Activated CD4-positive, alpha-beta T cell treated with anti-CD3 and anti-CD28 coated beads, Interleukin-2, amount 50 U/mL, for 4 hours (primary cell): ENCODE results near the gene OR51E1.

Source experiments
- DNase-seq, 2 experiments: peaks; one replicate each; pipeline ENCODE4 v3.0.0-alpha.2; 2020

The OR51E1 gene

DNA sequence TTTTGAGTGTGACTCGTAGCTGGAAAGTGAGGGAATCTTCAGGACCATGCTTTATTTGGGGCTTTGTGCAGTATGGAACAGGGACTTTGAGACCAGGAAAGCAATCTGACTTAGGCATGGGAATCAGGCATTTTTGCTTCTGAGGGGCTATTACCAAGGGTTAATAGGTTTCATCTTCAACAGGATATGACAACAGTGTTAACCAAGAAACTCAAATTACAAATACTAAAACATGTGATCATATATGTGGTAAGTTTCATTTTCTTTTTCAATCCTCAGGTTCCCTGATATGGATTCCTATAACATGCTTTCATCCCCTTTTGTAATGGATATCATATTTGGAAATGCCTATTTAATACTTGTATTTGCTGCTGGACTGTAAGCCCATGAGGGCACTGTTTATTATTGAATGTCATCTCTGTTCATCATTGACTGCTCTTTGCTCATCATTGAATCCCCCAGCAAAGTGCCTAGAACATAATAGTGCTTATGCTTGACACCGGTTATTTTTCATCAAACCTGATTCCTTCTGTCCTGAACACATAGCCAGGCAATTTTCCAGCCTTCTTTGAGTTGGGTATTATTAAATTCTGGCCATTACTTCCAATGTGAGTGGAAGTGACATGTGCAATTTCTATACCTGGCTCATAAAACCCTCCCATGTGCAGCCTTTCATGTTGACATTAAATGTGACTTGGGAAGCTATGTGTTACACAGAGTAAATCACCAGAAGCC is 11.0 kb downstream of the OR51E1 start:
- no peak for DNase-seq

DNA sequence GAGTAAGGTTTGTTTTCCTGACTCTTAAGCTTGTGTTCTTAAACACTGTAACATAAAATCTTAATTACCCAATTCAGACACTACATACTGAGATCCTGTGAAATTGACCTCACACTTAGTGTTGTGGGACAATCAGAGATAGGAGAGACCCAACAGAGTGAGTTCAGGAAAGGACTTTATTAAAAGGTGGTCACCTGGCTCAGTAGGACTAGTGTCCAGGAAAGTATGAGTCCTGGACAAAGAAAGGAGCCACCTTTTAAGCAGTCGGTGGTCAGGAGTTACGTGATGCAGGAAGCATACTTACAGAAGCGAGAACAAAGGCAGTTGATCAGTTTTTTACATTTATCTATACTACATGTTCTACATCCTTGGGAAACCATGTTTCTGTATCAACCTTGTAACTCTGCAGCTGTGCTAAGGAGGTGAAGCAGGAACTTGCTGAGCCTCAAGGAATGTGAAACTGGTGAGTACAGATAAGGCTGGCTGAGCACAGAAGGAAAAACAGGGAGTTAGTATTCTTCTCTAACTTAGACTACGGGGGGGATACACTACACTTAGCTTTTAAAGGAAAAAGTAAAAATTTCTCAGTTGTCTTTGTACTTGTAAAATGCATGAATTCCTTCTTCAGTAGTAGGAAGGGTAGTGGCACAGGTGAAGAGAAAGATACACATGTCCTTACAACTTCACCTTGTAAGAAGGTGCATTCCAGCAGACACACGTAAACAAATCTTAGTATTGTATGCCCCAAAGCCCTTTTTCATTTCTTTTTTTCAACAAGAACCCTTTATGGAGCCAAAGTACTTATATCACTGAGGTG is 15.1 kb downstream of the OR51E1 start:
- no peak for DNase-seq

DNA sequence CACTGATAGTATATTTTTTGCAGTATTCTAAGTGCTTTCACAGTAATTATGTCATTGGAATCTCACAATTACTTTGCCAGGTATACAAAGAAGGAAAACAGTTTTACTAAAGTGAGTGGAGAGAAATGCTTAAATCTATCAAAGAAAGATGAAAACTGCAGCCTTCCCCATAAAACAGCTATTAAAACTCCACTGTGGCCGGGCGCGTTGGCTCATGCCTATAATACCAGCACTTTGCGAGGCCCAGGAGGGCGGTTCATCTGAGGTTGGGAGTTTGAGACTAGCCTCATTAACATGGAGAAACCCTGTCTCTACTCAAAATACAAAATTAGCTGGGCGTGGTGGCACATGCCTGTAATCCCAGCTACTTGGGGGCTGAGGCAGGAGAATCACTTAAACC is 19.1 kb downstream of the OR51E1 start:
- DNase-seq: no peak

DNA sequence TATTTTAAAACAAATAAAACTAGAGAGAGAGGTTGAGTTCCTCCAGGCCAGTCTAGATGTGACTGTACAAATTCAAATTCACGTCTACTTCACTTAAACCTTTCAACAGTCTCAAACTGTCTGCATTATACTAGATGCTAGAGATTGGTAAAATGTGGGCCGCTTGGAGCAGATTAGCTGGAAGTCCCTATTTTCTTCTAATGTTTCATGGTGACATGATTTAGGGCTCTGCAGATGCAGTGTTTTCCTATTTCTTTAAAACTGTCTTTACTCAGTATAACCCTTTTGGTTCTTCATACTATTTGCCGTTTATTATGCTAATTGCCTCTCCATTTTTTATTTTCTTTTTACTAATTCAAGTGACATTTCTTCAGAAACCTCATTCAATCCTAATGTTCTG is 20.4 kb downstream of the OR51E1 start:
- no peak for DNase-seq

DNA sequence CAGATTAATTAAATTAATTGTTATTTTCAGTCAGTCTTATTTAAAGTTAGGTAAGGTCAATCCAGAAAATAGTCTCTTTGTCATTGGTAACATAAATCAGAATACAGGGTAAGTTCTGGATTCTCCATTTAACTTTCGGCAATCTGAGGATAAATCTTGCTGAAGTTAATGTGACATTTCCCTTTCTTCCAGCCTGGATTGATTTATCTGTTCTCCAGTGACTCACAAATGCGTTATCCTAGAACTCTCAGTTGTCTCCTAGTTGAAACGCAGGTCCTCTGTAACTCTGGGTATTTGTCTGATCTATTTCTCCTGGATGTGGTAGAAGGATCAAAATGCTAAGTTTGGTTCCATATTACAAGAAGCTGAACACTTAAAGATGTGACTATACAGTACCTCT is 21.0 kb downstream of the OR51E1 start:
- DNase-seq: no peak

GRCh38 chr11:4665424-4665823 is 21.6 kb downstream of the OR51E1 start:
- DNase-seq: no peak

DNA sequence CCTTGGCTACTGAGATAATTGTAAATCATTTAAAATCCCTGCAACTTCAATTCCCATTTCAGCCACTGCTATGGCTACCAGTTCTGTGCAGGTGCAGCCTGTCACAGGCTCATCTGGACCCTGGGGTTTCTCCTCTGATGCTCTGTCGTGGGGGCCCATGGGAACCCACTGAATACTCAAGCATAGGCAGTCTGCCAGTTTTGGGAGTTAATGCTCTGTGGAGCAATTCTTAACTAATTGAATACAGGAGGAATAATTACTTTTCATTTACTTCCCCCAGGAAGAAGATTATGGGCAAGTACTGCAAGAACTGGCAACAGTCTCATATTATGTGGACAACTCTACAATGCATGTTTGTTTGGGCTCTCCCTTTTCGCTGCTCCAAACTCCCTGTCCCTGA is 28.0 kb downstream of the OR51E1 start:
- DNase-seq: no peak

- no peak for DNase-seq
These were observed 28.7 kb downstream of the OR51E1 start for GRCh38 chr11:4672470-4672869.

GRCh38 chr11:4673781-4674180 is 30.0 kb downstream of the OR51E1 start:
- no peak for DNase-seq

DNA sequence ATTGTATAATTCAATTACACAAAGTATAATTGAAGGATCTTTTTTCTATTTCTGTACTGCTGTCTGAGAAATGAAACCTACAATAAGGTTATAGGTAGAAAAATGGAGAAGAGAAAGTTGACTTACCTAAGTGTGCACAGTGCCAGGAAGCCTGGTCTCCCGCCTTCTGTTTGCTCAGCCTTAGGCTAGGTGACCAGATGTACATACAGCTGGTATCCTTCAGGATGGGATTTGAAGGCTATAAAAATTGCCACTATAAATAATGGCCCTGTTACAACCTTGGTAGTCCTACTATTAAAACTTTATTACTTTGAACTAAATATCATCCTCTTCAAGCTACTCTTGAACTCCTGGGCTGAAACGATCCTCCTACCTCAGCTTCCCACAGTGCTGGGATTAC is 34.2 kb downstream of the OR51E1 start:
- DNase-seq: no peak

GRCh38 chr11:4680341-4680740 is 36.6 kb downstream of the OR51E1 start:
- DNase-seq: no peak

GRCh38 chr11:4682623-4683419 is 39.0 kb downstream of the OR51E1 start:
- DNase-seq: no peak

DNA sequence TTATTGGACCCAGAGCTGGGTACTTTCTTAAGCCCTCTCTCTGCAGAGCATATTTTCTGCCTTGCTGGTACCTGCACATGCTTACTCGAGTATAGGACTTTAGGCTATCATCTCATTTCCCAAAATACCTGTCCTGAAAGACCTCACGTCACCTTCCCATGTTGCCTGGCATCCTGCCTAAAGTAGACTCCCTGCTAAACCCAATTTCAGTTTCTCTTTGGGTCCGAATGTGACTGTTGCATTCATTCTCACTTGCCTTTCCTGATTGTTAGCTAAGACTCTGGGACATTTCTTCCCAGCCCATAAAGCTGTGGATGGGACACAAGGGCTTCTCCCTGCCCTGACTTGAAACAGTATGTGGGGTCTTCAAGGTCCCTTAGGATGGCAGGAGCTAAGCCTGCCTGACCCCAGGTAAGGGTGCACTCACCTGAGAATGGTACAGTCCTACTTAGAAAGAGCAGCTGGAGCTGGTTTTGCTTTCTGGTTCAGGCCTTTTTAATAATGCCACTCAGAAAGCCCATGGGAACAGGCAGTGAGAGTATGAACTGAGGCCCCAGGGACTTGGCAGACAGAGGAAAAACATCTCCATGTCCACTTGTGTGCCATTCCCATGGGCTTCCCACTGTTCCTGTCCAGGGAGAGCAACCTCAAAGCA is 41.0 kb downstream of the OR51E1 start:
- no peak for DNase-seq

- DNase-seq: no peak
These were observed 51.7 kb downstream of the OR51E1 start for GRCh38 chr11:4695442-4695841.

DNA sequence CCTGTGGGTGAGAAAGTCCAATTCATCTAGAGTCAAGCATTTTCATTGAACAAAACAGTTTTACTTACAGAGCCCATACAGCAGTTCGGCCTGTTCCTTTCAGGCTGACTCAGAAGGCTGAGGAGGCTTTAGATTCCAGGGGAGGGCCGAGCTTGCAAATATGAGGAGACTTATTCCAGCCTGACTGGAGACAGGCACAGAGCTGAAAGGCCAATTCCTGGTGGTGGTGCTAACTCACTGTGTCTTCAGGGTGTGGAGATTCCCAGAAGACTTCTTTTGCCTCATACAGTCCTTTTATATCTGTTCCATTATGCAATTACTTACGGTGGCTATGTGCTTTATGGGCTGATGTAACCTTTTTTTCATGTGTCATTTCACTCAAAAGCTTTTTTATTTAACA is 53.8 kb downstream of the OR51E1 start, which contains the start of gene OR51E2:
TSS of gene OR51E2 (minus strand) at position 269 of the 400 bp plus-strand sequence. CDS start 15,142 bp downstream, outside the sequence.
- no peak for DNase-seq

DNA sequence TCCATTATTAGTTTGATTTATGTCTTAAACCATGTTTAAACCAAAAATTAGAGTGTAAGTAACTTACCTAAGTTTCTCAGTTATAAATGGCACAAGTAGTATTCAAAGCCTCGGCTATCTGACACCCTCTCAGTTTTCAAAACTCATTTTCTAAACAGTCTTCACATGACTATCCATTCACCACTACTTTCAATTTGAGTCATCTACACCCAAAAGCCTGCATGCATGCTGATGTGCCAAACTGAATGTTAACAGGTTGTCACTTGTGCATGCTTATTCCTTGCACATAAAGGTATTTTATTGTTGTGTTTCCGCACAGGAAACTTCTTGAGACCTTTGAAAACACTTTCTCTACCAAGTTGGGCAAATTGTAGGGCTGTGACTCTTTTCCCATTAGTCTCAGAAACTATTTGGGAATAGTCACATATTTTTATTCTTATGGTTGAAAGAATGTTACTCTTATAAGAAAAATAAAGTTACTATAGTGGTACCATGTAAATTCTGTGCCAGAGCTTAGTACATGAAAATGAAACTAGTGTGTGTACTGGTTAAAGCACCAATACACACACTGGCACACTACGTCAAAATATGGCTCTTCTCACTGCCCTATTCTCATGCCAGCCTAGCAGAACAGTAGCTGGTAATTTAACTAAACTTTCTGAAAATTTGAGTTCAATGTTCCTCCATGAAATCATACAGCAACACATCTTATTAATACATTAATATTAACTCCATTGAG is 56.1 kb downstream of the OR51E1 start:
- DNase-seq: no peak

DNA sequence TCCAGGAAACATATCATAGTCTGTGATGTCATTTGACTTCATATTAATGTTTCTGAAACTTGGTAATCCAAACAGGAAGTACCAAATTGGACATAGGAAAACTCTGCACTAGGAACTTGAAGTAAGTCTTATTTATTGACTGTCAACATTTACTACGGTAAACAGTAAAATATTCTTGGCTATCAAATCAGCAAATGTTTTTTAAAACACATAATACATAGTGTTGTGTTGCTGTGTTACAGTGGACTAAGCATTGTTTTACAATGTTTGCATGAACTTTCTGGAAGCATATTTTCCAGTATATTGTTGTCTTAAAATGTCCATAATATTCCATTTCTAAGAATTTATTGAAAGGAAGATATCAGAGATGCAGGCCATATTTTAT is 56.6 kb downstream of the OR51E1 start:
- no peak for DNase-seq

DNA sequence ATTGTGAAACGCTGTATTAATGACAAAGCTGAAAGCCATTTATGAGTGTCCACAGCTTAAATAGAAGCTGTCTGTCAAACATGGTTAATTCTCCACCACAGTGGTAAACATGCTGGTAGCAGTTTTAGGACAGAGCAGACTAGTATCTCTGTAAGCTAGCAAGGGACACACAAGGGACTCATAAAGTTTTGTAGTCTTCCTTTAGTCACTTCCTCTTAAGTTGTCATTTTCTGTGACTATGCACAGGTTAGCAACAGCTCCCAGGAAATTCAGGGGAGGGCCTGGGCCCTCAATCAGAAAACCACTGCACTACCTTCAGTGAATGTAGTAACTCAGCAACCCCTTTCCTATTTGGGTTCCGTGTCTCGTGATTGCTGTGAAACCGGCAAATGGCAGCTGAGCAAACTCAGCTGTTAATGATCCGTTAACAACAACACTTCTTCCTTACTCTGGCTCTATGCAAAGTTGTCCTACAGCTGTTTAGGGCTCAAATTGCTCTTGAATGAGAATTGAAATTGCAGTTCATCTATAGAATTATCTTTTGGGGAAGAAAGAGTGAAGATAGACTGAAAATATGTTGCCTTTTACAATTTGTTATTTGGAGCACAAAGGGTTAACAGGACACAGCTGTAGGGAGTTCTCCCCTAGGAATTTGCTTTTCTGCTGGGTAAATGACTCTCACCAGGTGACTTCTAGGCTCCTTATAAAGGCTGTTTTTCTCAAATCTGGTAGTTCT is 60.4 kb downstream of the OR51E1 start, which contains the start of gene MMP26:
TSS of gene MMP26 (plus strand) at position 731 of the 736 bp plus-strand sequence.
- DNase-seq: no peak

GRCh38 chr11:4704790-4705334 is 61.1 kb downstream of the OR51E1 start:
- DNase-seq: no peak
